ENCODE data around the gene NKTR. TPM values are rescaled to one million over a fixed set of nuclear protein-coding genes. Genes with fewer than 3 reads are reported as not detected.

The NKTR gene
- total RNA-seq, 1 experiment from 2014 or later: 26.9 TPM

DNA sequence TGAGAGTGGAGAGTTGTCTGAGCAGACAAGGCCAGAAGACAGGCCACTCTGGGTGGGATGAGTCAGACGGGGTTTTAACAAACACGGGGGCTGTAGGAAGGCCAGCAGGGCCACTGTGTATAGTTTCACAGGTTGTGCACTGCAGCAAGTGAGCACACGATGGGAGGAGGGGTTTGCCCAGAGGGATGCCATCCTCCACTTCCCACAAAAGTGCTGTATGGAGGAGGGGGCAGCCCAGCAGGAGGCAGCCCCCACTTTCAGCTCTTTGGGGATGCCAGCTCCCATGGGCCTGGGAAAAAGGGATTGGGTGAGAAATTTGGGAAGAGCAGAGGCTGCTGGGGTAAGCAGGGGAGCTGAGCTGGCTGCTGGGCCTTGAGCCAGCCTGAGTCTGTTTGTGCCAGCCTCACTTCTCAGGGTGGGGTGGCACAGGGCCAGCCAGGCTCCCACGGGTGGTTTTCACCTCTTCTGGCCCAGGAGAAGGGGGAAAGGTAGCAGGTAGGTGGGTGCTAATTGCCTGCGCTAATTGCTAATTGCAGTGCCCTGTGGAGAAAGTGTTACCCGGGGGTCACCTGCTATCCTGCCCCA, 59.7 kb downstream of the NKTR start:
- no peak for DNase-seq (ENCODE audit: extremely low read depth, low read depth)

DNA sequence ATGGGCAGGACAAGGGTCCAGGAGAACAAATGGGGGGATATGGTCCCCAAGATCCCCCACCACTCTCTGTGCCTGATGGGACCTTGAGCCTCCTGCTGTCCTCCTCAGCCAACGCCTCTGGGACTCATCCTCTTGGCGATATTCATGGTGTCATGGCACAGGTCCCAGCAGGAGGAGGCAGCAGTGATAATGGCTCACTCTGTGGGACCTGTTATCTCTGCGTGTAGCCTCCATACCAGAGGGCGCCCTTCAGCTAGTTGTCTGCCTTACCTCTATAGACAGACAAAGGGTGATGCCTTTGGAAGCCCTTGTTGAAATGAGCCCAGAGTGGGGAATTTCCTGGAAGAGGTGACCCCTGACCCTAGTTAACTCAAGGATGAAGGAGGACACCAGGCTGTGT, 60.4 kb downstream of the NKTR start:
- DNase-seq (ENCODE audit: extremely low read depth, low read depth): no peak

DNA sequence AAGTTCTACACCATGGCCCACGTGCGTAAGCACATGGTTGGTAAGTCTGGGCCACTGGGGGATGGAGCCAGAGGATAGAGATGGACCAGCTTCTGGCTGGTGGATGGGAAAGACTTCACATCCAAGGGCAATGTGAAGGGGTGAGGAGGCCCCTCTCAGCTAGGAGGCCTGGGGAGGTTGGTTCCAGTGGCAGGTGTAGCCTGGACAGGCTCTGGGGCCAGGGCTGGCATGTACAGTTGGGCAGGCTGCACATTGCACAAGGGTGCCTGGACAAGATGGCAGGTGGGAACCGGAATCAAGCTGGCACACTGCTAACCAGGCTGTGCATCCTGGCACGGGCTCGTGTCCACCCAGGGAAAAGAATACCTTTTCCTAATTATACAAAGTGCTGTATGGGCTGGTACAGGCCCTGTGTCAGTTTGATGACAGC, 61.1 kb downstream of the NKTR start:
- no peak for DNase-seq (ENCODE audit: extremely low read depth, low read depth)

DNA sequence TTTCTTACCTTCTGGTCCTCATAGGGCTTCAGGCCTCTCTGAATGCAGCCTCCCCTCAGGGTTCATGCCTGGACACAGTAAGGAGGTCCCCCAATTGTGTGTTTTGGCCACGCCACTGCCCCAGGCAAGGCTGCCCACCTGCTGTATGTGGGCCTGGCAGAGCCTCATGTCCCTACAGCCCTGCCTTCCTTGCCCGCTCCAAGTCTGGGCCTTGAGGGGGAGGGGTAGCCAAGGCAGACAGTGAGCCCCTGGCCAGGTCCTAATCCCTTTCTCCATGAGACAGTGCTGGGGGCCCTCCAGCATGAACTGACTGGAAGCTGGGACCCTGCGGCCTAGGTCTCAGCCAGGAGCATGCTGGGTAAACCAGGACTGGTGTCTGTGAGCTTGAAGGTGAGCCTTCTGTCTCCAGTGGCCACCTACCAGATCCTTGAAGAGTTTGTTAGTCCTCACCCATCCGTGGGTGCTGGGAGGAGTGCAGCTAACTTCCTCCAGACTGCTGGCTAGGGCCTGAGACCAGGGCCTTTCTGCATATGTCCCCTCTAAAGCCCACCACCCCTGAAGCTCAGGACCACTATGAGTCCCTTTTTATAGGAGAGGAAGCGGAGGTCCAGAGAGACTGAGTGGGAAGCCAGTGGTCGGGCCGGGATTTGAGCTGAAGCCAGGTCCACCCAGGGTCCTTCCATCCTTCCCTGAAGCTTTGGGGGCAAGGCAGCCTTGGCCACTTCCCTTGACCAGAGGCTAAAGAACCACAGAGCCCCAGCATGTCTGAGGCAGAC, 61.7 kb downstream of the NKTR start:
- DNase-seq (ENCODE audit: extremely low read depth, low read depth): no peak

DNA sequence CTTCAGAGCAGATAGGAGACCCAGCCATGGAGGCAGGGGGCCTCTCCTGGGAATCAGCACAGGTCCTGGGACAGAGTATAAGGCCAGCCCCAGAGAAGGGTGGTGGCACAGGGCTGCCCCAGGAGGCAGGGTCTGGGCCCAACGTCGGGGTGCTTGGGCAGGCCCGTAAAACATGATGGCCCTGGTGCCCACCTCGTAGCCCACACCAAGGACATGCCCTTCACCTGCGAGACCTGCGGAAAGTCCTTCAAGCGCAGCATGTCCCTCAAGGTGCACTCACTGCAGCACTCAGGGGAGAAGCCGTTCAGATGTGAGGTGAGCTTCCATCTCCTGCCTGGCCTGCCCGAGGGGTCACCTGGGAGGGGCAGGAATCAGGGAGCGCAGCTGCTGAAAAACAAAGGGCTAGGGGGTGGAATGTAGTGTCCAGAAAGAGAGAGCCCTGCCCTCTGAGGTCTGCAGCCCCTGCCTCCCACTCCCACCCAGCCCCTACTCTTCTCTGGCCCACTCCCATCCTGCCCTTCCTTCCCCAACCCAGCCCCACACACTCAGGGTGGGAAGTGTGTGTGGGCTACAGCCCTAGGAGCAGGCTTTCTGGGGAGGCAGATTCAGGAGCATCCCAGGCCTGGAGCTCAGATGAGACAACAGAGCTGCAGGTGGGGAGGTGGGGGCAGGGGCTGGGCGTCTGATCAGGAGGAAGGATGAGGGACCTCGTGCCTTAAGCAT, 62.5 kb downstream of the NKTR start:
- DNase-seq (ENCODE audit: extremely low read depth, low read depth): no peak

DNA sequence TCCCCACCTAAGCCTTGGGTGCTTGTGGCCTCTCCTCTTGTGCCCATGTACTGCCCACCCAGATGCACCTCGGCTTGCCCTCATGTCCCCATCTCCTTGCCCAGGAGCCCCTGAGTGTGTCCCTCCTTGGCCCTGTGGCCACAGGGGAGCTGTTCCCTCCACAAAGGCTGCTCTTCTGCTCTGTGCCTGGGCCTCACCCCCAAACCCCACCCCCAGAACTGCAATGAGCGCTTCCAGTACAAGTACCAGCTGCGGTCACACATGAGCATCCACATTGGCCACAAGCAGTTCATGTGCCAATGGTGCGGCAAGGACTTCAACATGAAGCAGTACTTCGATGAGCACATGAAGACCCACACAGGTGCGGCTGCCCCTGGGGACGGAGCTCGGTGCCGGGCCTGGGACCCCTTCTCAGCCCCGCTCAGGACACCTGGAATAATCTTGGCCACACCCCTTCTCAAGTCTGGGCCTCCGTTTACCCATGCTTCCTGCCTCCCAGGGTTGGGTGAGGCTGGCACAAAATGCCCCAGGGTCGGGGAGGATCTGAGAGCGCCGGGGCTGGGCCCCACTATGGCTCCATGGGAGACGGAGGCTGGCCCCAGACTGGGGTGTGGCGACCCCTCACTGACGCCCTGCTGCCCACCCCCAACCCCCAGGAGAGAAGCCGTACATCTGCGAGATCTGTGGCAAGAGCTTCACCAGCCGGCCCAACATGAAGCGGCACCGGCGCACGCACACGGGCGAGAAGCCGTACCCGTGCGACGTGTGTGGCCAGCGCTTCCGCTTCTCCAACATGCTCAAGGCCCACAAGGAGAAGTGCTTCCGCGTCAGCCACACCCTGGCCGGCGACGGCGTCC, 63.3 kb downstream of the NKTR start:
- DNase-seq (ENCODE audit: extremely low read depth, low read depth): no peak

DNA sequence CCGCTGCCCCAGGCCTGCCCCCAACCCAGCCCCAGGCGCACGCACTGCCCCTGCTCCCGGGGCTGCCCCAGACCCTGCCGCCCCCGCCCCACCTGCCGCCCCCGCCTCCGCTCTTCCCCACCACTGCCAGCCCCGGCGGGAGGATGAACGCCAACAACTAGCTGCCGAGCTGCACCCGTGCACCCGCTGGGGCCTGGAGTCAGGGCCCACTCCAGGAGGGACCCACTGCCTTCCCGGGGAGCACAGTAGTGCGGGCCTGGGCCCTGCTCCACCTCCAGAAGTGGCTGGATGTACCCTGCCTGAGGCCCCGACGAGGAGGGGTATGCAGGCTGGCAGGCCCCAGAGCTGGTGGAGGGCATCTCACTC, 63.9 kb downstream of the NKTR start:
- DNase-seq (ENCODE audit: extremely low read depth, low read depth): no peak

DNA sequence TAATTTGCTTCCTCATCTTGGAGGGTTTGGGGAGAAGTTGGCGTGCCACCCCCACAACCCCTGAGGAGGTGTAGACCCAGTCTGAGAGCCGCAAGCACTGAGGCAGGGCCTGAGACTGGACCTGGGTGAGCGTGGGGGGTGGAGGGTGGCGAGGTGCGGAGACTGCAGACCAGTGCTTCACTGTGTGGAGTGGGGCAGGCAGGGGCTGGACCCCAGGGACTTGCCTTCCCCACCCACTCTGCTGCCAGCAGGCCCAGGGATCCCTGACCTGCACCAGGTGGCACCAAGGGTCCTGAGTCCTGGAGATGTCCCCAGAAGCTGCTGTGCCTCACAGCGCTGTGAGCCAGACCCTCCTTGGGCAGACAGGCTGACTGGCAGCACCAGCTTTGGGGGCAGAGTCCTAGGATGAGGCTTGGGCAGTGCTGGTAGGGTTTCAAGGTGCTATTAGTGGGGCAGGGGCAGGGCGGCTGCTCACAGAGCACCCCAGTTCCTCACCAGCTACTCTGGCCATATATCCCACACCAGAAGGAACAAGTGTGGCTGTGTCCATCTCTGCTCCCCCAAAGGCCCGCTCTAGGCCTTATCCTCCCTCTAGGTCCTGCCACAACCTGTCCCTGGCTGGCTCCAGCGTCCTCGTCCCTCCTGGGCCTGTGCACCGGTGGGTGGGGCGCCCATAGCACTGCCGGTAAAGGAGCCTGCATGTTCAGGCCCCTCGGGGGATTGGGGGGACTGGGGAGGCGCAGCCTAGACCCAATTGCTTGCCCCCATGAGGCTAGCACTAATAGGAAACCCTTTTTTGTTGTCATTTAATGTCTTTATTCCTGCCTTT, 64.8 kb downstream of the NKTR start:
- DNase-seq (ENCODE audit: extremely low read depth, low read depth): no peak

DNA sequence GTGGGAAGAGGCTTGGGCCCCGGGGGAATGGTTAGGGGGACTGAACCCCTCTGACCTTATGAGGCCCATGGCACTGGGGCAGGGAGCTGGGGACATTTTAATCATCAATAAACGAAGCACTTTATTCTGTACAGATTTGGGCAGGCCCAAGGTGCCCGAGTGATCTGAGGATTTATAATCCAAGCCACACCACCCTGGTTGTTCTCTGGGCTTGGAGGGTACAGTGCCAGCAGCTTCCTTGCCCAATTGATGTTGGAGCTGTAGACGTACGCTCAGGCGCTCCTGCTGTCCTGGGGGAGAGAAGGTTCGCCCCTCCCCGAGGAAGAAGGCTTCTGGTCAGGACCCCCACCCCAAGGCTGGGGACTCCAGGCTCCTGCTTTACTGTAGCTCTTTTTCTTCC, 65.5 kb downstream of the NKTR start:
- DNase-seq (ENCODE audit: extremely low read depth, low read depth): no peak

DNA sequence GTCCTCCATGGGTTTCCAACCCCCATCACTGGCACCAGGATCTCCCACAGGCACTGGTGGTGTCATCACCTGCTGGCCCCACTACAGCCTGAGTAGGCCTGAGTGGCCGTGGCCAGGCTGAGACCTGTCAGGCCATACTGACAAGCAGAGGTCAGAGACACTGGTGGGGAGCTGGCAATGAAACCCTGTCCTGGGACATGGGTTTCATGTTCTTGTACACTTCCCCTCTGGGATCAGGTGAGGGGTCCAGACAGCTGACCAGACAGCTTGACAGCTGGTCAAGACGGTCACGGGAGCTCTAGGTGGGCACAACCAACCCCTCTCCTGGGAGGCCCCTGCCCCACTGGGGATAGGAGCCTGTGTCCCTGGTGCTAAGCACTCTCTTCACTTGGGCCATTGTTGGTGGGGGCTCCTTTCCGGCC, 66.1 kb downstream of the NKTR start:
- DNase-seq (ENCODE audit: extremely low read depth, low read depth): no peak

DNA sequence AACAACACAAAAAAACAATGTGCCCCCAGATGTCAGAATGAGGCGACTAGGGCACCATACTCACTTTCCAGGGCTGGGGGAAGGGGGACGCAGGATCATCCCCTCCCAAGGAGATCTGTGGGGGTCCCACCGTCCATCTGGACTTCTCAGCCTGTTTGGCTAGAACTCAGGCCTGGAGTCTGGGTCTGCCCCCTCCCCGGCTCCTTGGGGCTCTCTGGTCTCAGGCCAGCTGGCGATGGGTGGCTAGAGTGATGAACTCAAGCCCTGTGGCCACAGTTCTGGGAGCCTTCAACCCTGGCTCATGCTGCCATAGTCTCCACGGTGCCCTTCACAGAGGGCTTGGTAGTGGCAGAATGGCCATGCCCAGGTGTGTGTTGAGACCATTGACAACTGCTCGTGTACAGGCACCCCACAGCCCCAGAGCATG, 66.6 kb downstream of the NKTR start:
- DNase-seq (ENCODE audit: extremely low read depth, low read depth): no peak

DNA sequence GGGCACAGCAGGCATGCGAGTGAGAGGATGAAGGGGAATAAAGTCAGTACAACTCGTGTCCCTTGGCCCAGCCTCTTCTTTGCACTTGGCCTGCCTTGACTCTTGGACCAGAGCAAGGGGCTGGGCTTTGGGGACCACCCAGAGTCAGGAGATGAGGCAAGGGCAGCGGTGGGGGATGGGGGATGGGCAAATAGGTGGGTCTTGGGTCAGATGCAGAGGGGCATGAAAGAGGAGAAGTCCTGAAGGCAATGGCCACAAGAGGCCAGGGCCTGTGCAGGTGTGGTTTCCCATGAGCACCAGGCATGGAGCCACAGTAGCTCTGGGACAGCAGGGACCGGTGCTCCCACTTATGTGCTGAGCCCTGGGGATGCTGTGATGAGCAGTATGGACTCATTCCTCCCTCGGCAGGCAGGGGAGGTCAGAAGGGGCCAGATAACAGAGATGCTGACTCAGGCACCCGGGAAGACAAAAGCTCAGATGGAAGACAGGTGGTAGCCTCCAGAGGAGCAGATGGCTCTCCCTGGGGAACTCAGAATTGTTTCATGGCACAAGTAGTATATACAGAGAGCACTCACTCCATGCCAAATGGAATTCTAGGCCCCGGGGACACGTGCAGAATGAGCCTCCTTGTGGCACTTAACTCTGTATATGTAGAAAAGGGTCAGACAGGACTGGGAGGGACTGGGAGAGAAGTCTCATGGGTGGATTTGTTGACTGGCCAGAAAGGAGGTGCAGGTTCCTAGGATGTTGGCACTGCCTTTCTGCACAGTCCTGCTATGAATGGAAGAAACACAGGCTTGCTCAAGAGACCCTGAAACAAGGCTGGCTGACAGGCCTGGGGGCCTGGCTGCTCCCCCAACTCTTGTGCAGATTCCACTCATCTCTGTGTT, 67.3 kb downstream of the NKTR start:
- no peak for DNase-seq (ENCODE audit: extremely low read depth, low read depth)

DNA sequence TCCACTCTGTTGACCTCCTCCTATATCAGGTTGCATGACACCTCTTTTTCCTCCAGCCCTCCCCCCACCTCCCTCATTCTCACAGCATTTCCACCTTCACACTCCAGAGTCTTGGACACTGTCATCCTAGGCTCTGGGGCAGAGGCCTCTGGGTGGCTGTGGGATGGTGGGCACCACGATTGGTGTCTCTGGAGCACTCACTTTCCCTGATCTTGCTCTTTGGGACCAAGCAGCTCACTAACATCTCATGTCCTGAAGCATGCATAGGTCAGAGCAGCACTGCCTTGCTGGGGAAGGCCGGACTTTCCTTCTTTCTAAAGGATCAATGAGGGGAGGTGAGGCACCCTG, 67.9 kb downstream of the NKTR start:
- DNase-seq (ENCODE audit: extremely low read depth, low read depth): no peak

DNA sequence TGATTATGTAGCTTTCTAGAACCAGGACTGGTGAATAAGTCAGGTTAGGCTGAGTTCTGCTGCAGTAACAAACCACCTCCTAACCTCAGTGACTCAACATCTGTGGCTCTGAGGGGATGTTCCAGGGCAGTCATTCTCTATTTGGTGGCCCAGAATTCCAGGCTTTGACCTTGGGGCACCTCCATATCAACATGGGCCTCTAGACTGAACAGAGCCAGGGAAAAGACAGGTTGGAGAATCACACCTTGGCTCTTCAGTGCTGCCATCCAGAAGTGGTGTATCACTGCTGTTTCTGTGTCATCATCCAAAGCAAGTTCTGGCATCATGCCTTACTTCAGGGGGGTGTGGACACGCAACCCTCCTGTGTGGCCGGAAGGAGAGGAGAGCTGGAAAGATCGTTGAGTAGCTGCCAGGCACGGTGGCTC, 68.3 kb downstream of the NKTR start:
- DNase-seq (ENCODE audit: extremely low read depth, low read depth): no peak

DNA sequence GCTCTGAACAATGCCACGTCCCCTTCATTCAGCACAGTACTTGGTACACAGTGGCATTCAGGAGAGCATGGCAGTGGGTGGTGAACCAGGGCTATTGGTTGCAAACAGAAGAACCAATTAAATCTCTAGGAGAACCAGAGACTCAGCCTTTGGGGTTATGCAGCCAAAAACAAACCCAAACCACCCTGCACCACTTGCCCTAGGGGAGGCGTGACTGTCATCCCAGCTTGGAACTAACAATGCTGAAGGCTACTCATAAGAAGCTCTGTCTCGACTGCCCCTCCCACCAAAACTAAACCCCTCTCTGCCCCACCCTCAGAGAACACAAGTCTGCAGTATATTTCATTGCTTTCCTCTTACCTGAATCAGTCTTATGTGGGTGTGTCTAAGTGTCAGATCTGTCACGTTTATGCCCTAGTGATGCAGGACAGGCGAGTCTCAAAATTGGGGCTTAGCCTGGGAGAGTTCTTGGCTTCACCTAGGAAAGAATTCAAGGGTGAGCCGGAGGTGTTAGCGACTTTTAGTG, 69.6 kb downstream of the NKTR start:
- DNase-seq (ENCODE audit: extremely low read depth, low read depth): no peak

DNA sequence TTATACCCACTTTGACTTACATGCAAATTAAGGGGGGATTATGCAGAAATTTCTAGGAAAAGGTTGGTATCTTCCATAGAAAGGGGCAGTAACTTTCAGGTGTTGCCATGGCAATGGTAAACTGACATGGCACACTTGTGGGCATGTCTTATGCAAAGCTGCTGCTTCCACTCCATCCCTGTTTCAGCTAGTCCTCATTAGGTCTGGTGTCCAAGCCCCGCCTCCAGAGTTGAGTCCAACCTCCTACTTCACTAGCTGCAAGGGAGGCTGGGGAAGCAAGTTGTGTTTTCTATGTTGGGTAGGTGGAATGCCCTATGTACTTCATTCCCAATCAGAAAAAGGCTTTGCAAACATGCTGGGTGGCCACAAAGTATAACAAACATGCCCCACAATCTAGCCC, 70.2 kb downstream of the NKTR start:
- DNase-seq (ENCODE audit: extremely low read depth, low read depth): no peak

DNA sequence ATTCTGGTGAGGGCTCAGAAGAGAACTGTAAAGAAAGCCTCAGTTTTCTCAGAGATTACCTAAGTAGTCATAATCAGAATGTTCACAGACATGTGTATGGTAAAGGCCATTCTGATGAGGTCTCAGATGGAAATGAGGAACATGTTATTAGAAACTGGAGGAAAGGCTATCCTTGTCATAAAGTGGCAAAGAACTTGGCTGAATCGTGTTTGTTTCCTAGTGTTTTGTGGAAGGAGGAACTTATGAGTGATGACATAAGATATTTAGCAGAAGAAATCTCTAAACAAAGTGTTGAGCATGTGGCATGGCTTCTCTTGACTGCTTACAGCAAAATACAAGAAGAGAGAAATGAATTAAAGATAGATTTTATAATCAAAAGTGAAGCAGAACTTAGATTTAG, 72.0 kb downstream of the NKTR start:
- no peak for DNase-seq (ENCODE audit: extremely low read depth, low read depth)

DNA sequence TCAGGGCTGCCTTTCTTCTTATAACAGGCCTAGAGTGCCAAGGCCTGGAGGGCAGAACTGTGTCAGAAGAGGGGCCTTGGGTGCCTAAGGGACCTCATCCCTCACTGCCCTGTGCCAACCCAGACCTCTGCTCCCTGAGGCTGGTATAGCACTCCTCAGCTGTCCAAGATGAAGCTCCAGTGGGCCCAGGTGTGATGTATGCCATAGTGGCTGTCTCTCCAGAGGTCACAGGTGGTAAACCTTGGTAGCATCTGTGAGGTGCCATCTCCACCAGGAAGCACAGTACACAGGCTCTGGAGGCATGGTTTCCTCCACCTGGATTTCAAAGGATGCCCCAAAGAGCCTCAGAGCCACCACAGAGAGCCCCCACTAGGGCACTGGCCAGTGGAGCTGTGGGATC, 72.6 kb downstream of the NKTR start:
- no peak for DNase-seq (ENCODE audit: extremely low read depth, low read depth)

DNA sequence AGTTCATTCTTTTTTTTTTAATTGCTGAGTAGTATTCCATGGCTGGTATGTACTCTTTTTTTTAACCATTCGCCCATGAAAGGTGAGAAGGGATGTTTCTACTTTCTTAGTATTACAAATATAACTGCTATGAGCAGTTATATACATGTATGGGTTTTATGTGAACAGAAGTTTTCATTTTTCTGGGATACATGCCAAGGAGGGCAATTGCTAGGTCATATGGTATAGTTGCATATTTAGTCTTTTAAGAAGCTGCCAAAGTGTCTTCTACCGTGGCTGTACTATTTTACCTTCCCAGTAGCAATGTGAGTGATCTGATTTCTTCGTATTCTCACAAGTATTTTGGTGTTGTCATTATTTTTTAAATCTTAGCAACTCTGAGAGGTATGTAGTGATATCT, 73.7 kb downstream of the NKTR start:
- no peak for DNase-seq (ENCODE audit: extremely low read depth, low read depth)
